Measurements from ENCODE around the gene CFAP300.

CFAP300 gene

GRCh38 chr11:102116453-102117205 lies 69.4 kb downstream of the CFAP300 start:
- no peak for DNase-seq (ENCODE audit: extremely low read depth, low read depth)
- no peak for TF ChIP-seq CTCF (IDR thresholded peaks at IDR 0.05; ENCODE audit: low read depth, low read length)

- DNase-seq (ENCODE audit: extremely low read depth, low read depth), result no peak
- no peak for TF ChIP-seq CTCF (IDR thresholded peaks at IDR 0.05; ENCODE audit: low read depth, low read length)
Measured at GRCh38 chr11:102117472-102118113, 70.4 kb downstream of the CFAP300 start.

- TF ChIP-seq CTCF (IDR thresholded peaks at IDR 0.05; ENCODE audit: low read depth, low read length), result no peak
- no peak for DNase-seq (ENCODE audit: extremely low read depth, low read depth)
Measured at GRCh38 chr11:102118937-102119336, 71.7 kb downstream of the CFAP300 start.

GRCh38 chr11:102119997-102120396 lies 72.8 kb downstream of the CFAP300 start:
- no peak for TF ChIP-seq CTCF (IDR thresholded peaks at IDR 0.05; ENCODE audit: low read depth, low read length)
- DNase-seq (ENCODE audit: extremely low read depth, low read depth), result no peak

GRCh38 chr11:102120437-102120973 lies 73.3 kb downstream of the CFAP300 start:
- DNase-seq (ENCODE audit: extremely low read depth, low read depth), result no peak
- no peak for TF ChIP-seq CTCF (IDR thresholded peaks at IDR 0.05; ENCODE audit: low read depth, low read length)

GRCh38 chr11:102121329-102121728 lies 74.1 kb downstream of the CFAP300 start:
- TF ChIP-seq CTCF (IDR thresholded peaks at IDR 0.05; ENCODE audit: low read depth, low read length), result no peak
- DNase-seq (ENCODE audit: extremely low read depth, low read depth), result no peak
